GM08714 (cell line): Measurements from ENCODE around the gene TBX19.

Source experiments
- H3K4me3 ChIP-seq: fragments of 200-500 bp; sonication (Bioruptor generic); 2 replicates; pipeline ENCODE4 v1.5.1; 2014; ENCODE audit warnings: mild to moderate bottlenecking, low read length, inconsistent platforms
- ZNF274 ChIP-seq: IDR thresholded peaks from 2 replicates; pipeline ENCODE4 v1.6.1; 2012; ENCODE audit warnings: mild to moderate bottlenecking, low read depth, low read length

The TBX19 gene

DNA sequence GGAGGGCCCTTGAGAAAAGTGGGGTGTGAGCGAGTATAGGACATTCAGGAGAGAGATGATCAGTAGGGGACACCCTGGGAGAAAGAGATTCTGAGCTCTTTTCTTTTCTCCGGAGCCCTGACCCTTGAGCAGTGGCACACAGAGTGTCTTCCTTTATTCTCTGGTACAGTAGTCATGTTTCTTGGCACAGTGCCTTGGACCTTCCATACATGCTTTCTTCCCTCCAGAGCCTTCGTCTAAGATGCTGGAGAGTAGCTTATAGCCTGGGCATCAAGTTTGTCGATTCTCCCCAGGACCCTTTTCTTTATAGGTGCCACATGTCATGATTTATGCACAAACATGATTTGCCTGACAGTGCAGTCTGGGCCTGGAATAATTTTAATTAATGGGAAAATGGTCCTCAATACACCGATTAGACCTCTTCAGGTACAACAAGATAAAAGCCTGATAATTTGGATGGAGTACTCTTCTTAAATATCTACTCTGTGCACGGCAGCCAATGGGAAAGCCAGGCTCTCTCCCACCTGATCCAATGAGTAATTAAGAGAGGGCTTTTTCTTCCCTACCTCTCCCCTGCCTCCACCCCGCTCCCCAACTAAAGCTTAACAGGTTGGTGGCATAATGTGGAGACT lies at the start of gene TBX19:
Gene TBX19, plus strand, starts transcription at position 582 of the 632 bp plus-strand sequence. CDS start 214 bp downstream, outside the sequence.
- TF ChIP-seq ZNF274 = no peak
- no peak within 1 kb of the TSS for H3K4me3 ChIP-seq

DNA sequence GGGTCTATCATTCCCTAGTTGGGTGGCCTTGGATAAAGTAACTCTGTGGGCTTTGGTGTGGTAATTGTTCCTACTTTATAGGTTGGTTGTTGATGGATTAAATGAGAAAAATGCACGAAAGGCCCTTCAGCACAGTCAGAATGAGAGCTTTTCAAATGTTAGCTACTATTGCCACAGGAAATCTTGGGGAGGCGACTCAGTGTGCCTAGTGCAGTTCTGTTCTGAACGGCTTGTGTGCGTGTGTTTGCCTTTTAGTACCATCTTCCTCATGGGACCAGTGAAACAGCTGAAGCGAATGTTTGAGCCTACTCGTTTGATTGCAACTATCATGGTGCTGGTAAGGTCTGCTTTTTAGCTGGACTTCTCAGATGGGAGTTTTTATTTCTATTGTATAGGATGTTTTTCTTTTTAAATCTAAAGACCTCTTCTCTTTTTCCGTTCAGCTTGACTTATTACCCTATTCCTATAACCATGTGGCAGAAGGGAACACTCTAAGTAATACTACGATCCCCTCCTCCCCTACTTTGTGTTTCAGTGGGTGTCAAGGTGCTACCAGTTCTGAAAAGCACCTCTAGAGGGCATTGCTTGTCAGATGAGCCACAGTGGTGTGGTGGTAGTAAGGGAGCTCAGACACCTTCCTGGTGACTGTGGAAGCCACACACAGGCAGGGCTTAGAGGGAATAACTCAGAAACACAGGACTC lies 45.7 kb upstream of the TBX19 start:
- no peak for TF ChIP-seq ZNF274
- no peak overlapping the region for H3K4me3 ChIP-seq

DNA sequence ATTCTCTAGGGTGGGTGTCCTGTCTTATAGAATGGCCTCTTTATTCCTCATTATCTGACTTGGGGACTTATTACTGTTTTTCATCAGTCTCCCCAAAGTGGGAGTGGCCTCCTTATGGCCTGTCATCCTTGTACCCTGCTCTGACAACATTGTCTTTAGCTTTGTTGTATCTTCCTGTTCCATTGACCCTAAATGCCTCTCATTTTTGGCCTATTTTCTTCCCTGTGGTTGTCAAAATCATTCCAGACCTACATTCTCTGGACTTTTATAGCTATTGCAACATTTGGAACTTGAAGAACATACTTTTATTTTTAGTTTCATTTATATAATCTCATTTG lies 45.2 kb upstream of the TBX19 start:
- H3K4me3 ChIP-seq = no peak overlapping the region
- no peak for TF ChIP-seq ZNF274

DNA sequence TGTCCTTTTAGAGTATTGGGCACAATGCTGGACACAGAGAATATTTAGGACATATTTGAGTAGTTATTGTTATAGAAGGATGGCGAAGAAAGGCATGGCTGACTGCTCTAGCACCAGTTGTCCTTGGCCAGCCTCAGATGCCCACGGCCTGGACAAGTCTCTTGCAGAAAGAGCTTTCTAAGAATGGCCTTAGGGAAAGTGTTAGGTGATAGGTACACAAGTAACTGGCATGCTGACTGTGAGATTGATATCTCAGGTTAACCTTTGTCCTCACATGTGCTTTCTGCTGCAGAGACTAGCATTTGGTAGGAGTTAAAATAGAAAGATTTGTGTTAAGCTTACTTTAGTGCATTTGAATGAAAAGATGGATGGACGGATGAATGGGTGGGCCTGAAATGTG lies 44.7 kb upstream of the TBX19 start:
- no peak overlapping the region for H3K4me3 ChIP-seq
- TF ChIP-seq ZNF274 = no peak

DNA sequence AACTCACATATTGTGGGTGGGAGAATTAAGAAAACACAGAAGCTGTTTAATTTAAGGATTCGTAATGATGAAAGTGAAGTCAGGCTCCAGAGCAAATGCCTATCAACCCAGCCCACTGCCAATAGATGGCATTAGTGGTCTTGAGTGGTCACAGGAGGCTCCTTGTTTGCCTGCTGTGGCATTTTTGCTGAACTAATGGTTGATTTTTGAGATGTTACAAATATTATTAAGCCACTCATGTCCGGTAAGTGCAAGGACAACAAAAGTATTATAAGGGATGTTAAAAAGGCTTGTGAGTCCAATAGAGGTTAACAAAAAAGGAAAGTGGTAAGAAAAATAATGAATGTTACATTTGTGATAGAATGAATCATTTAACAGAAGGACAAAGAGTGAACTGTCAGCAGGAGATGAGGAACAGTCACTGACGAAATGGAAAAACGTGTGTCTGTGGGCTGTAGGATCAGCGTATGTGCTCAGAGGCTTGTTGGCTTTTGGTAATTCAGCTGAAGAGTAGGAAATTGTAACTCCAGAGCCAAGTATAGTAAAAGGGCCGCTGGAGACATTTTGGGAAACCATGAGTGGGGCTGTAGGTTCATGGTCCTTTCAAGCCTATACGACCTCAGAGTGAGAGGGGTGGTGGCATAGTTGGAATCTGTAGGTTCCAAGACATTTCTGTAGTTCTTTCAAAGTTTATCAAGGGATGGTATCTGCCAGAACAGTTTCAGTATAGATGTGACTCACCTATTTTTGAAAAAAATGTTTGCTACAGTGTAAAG lies 43.7 kb upstream of the TBX19 start:
- TF ChIP-seq ZNF274 = no peak

DNA sequence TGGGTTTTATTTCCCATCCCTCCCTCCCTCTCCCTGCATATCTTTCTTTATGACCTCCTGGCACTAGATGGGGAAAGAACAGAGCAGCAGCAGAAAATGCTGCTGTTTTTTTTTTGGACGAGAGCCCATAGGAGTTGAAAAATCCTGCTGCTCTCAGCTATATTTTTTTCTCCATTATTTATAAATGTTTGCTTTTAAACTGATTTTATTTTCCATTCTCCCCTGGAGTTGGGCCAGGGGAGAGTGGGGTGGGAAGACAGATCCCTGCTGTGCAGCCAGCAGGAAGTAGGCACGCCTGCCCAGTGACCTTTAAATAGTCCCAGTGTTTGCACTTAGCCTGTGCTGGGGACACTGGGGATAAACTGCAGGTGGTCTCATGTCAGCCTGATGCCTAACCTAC lies 37.5 kb upstream of the TBX19 start:
- no peak overlapping the region for H3K4me3 ChIP-seq
- no peak for TF ChIP-seq ZNF274

More for the DNA sequence above, 43.7 kb upstream of the TBX19 start:
- no peak overlapping the region for H3K4me3 ChIP-seq

DNA sequence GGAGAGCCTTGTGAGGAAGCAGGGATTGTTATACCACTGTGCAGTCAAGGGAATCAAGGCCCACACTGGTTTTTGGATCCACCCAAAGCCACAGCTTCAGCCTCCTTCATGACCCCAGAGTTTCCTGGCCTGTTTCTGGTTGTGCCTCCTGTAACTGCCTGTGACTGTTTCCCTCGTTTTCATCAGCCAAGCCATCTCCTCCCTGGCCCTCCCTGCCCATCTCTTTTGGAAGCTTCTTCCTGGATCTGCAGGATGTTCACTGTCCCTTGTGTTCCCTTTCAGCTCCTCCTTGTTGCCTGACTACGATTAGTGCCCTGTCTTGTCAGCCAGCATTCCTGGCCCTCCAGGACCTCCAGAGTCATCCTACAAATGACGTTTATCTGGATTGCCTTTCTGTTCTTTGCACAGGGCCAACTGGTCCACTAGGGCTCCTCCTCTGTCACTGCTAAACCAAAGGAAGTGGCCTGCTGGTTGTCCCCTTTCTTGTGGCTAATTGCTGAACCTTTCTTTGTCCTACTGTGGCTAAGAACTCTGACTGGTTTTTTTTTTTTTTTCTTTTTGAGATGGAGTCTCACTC lies 37.0 kb upstream of the TBX19 start:
- no peak overlapping the region for H3K4me3 ChIP-seq
- TF ChIP-seq ZNF274 = no peak

DNA sequence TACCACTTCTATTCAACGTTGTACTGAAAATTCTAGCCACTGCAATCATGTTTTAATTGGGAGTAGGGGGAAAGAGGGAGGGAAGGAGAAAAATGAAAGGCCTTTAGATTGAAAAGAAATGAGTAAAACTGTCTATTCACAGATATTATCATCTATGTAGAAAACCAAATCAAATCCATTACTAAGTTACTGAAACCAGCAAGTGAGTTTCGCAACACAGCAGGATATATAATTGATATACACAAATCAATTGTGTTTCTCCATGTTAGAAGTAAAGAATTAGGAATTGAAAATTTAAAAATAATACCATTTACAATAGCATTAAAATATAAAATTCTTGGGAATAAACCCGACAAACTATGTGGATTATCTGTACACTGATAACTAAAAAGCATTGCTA lies 35.6 kb upstream of the TBX19 start:
- no peak for TF ChIP-seq ZNF274
- no peak overlapping the region for H3K4me3 ChIP-seq

DNA sequence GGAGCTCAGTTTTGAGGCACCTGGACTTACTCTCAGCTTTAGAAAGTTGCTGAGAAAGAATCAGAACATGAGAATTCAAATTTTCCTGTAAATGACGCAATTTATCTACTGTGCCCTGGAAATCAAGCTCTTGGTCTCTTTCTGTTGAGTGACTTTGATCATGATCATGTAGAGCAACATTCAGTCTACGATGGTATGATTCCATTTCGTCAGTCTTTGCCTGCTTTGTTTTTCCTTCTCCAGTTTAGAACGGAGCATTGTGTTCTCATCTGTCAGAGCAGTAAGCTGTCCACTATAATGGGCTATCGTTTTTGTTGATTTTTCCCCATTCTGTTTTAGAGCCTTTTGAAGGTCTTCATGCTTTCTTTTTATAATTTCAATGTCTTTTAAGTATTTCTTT lies 34.2 kb upstream of the TBX19 start:
- no peak overlapping the region for H3K4me3 ChIP-seq
- TF ChIP-seq ZNF274 = no peak

DNA sequence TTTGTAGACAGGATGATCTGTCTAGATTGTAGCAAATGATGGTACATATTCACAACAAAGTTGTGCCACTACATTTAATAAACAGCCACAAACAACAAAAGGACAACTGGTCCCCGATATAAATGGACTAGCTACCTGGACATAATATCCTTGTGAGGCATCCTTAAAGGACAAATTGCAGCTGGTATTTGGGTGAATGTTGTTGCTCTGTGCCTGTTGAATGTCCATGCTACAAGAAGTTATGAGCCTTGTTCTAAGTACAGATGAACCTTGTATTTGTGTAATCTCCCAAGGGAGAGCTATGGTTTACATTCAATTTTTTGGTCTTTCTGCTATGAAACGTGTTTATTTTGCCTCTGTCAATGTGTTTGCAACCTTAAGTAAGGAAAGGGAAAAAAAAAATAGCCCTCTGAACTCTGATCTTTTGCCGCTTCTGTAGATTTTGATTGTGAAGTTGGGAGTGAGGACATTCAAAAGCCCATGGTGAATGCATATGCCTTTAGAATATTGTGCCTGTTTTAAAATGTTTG lies 28.4 kb upstream of the TBX19 start:
- no peak for TF ChIP-seq ZNF274

DNA sequence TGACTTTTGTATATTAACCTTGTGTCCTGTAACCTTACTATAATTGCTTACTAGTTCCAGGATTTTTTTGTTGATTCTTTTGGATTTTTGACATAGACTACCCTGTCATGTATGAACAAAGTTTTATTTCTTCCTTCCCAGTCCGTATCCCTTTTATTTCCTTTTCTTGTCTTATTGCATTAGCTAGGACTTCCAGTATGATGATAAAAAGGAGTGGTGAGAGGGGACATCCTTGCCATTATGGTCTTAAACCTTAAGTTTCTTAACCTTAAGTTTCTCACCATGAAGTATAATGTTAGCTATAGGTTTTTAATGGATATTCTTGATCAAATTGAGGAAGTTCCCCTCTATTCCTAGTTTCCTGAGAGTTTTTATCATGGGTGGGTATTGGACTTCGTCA lies 24.5 kb upstream of the TBX19 start:
- H3K4me3 ChIP-seq = no peak overlapping the region
- TF ChIP-seq ZNF274 = no peak

More for the DNA sequence above, 28.4 kb upstream of the TBX19 start:
- no peak overlapping the region for H3K4me3 ChIP-seq

DNA sequence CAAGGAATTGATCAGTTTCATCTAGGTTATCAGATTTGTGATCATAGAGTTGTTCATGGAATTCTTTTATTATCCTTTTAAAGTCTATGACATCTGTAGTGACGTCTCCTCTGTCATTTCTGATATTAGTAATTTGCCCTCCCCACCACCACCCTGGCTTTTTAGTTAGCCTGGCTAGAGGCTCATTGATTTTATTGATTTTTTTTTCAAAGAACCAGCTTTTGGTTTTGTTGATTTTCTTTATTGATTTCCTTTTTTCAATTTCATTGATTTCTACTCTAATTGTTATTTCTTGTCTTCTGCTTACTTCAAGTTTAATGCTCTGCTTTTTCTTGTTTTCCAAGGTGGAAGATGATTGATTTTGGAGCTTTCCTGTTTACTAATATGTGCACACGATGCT lies 23.3 kb upstream of the TBX19 start:
- no peak for TF ChIP-seq ZNF274
- H3K4me3 ChIP-seq = no peak overlapping the region

DNA sequence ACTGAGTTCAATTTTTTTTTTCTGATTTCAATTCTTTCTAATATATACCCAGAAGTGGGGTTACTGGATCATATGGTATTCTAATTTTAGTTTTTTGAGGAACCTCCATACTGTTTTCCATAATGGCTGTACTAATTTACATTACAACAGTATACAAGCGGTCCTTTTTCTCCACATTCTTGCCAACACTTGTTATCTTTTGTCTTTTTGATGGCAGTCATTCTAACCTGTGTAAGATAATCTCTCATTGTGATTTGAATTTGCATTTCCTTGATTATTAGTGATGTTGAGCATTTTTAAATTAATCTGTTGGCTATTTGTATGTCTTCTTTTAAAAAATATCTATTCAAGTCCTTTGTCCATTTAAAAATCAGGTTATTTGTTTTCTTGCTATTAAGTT lies 21.1 kb upstream of the TBX19 start:
- no peak for TF ChIP-seq ZNF274
- no peak overlapping the region for H3K4me3 ChIP-seq

DNA sequence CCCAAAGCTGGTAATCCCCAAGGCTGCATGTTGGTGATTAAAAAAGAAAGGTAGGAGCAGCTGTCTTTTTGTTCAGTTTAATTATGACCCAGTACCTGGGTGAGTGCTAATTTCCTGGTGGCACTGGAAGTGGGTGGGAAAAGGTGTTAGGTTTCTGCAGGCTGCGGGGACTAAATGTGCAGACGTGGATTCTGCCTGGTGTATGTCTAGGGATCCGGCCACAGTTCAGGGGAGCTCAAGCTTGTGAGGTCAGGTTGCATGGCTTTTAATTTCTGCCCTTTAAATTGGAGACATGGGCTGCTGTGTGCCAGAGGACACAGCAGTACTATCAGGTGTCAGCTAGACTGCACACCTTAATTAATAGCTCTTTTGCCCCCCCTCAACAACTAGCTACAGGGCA lies 20.3 kb upstream of the TBX19 start:
- no peak overlapping the region for H3K4me3 ChIP-seq
- no peak for TF ChIP-seq ZNF274
